Measurements from ENCODE around the gene SYNC.

DNA sequence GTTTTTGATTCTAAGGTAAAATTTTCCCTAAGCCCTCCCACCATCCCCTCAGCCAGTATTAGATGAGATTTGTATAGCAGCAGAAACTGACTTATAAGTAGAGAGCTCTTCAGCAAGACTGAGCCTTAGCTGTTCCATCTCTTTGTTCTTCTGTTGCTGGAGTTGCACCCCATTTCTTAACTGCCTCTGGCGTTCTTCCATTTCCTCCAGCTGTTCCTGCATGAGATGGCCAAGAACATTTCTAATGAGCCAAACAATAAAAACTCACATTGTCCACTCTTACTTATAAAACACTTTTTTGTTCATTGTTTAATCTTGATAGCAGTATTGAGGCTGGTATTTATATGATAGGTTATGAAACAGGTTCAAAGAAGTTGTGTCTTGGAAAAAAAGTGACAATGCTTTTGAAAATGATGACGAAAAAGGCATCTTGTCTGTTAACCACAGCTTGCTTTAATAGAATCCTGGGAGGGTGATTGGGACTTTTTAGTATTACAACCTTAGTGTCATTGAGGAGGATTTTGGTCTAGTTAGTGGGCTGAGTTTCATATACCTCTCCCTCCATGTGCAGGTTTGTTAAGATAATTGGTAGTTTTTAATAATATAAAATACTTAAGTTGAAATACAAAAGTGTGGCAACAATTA, 18.3 kb downstream of the SYNC start:
- TF ChIP-seq PATZ1 (CRISPR knock-in tag; IDR thresholded peaks at IDR 0.05; ENCODE audit: borderline replicate concordance) (no peak), RARB (CRISPR knock-in tag; IDR thresholded peaks at IDR 0.05) (no peak), ZNF8 (CRISPR knock-in tag; IDR thresholded peaks at IDR 0.05) (no peak), CREB5 (CRISPR knock-in tag; IDR thresholded peaks at IDR 0.05; ENCODE audit: low read depth) (no peak), CSDC2 (CRISPR knock-in tag; IDR thresholded peaks at IDR 0.05) (no peak), ZNF70 (CRISPR knock-in tag; IDR thresholded peaks at IDR 0.05) (no peak), ZFP30 (CRISPR knock-in tag; IDR thresholded peaks at IDR 0.05) (no peak), ARNTL (CRISPR knock-in tag; IDR thresholded peaks at IDR 0.05; ENCODE audit: borderline replicate concordance, low read depth) (no peak), ZFP3 (CRISPR knock-in tag; IDR thresholded peaks at IDR 0.05) (no peak), BACH2 (CRISPR knock-in tag; IDR thresholded peaks at IDR 0.05; ENCODE audit: borderline replicate concordance) (no peak)
- TF ChIP-seq, protein P1, sequence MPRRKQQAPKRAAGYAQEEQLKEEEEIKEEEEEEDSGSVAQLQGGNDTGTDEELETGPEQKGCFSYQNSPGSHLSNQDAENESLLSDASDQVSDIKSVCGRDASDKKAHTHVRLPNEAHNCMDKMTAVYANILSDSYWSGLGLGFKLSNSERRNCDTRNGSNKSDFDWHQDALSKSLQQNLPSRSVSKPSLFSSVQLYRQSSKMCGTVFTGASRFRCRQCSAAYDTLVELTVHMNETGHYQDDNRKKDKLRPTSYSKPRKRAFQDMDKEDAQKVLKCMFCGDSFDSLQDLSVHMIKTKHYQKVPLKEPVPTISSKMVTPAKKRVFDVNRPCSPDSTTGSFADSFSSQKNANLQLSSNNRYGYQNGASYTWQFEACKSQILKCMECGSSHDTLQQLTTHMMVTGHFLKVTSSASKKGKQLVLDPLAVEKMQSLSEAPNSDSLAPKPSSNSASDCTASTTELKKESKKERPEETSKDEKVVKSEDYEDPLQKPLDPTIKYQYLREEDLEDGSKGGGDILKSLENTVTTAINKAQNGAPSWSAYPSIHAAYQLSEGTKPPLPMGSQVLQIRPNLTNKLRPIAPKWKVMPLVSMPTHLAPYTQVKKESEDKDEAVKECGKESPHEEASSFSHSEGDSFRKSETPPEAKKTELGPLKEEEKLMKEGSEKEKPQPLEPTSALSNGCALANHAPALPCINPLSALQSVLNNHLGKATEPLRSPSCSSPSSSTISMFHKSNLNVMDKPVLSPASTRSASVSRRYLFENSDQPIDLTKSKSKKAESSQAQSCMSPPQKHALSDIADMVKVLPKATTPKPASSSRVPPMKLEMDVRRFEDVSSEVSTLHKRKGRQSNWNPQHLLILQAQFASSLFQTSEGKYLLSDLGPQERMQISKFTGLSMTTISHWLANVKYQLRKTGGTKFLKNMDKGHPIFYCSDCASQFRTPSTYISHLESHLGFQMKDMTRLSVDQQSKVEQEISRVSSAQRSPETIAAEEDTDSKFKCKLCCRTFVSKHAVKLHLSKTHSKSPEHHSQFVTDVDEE (CRISPR knock-in tag; IDR thresholded peaks at IDR 0.05): no peak

Data from SK-N-SH treated with all-trans-retinoic acid at 6 μM for 48 hours (cell line).